RWPE1 (cell line): Measurements from ENCODE around the gene CPED1.

Source experiments
- CTCF ChIA-PET: fragments of 350-600 bp; sonication (Branson Sonifier 250); formaldehyde crosslinking; extraction: SDS; loops from one replicate; lab custom pipeline; 2021; lab: Yijun Ruan, JAX
- POLR2A ChIA-PET: fragments of 400-600 bp; formaldehyde crosslinking; extraction: SDS; loops from one replicate; lab custom pipeline; 2020; ENCODE audit warnings: antibody characterized with exemption; ENCODE audit not compliant: low non-redundant PET; lab: Yijun Ruan, JAX
- DNase-seq: peaks from one replicate; pipeline ENCODE4 v3.0.0; 2012; ENCODE audit warnings: low spot score
- H3K27ac ChIP-seq: fragments of 450-650 bp; 2 replicates; pipeline ENCODE4 v1.5.1; 2017
- TF ChIP-seq, protein P1 (sequence below): fragments of 450-650 bp; conservative IDR thresholded peaks from 2 replicates; pipeline ENCODE4 v1.5.1; 2017; ENCODE audit warnings: low read depth, mild to moderate bottlenecking

CPED1 gene

DNA sequence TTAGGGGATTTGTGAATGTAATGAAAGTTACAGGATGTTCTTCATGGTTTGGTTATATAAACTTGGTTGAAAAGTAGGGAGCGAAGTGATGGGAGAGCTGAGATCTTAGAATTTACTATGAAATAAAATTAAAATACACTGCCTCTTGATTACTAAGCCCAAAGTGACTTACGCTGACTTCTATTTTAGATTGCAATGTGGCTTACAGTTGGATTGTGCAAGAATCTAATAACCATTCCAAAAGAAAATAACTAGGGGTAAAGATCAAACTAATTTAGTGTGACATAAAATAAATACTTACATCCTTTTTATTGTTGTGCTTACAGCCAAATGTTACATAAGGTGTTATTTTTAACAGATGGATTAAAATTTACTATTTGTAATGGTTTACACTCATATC is 355.6 kb downstream of the CPED1 start:
- TF ChIP-seq, protein P1, sequence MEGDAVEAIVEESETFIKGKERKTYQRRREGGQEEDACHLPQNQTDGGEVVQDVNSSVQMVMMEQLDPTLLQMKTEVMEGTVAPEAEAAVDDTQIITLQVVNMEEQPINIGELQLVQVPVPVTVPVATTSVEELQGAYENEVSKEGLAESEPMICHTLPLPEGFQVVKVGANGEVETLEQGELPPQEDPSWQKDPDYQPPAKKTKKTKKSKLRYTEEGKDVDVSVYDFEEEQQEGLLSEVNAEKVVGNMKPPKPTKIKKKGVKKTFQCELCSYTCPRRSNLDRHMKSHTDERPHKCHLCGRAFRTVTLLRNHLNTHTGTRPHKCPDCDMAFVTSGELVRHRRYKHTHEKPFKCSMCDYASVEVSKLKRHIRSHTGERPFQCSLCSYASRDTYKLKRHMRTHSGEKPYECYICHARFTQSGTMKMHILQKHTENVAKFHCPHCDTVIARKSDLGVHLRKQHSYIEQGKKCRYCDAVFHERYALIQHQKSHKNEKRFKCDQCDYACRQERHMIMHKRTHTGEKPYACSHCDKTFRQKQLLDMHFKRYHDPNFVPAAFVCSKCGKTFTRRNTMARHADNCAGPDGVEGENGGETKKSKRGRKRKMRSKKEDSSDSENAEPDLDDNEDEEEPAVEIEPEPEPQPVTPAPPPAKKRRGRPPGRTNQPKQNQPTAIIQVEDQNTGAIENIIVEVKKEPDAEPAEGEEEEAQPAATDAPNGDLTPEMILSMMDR, result no peak
- H3K27ac ChIP-seq, result no peak overlapping the region
- POLR2A ChIA-PET, result no interaction called here
- CTCF ChIA-PET, result no interaction called here
- DNase-seq, result no peak

DNA sequence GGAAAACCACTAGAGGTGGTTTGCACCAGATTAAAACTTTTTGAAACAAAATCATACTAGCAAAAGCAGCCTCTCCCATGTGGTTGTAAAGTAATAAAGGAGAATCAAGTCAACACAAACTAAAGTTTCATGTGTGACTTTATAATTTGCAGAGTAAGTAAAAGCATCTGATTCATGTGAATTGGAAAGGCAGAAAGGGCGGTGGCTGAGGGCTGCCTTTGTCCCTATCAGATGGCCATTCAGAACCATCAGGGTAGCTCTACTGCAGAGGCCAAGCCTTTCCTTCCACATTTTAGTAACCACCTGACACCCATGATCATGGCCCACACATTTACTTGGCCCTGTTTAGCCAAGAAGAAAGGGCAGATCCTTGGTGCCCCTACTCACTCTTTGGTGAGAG is 356.0 kb downstream of the CPED1 start:
- CTCF ChIA-PET, result interaction anchor here (0.7 kb wide), 1 partner anchor 203 kb away, joined by 3 read pairs; no protein-coding TSS in a partner anchor

More for the DNA sequence above, 356.0 kb downstream of the CPED1 start:
- no peak overlapping the region for H3K27ac ChIP-seq
- TF ChIP-seq, protein P1, result no peak
- POLR2A ChIA-PET, result no interaction called here
- no peak for DNase-seq
